GM19395 (cell line): ENCODE results near the gene MMP10.
"Not testable (repeated sequence)": the region's sequence is repeated elsewhere in the genome, so short reads cannot be mapped to it uniquely, and the experiment has no call there.

ENCODE experiments used
- ATAC-seq: cut with Tn5 transposase; IDR thresholded peaks from one replicate; pipeline ENCODE4 v1.9.1; 2021; ENCODE audit warnings: mild to moderate bottlenecking, moderate library complexity; ENCODE audit not compliant: unreplicated experiment

Gene MMP10

GRCh38 chr11:102784380-102784779, 4.0 kb upstream of the MMP10 start:
- ATAC-seq: no peak

DNA sequence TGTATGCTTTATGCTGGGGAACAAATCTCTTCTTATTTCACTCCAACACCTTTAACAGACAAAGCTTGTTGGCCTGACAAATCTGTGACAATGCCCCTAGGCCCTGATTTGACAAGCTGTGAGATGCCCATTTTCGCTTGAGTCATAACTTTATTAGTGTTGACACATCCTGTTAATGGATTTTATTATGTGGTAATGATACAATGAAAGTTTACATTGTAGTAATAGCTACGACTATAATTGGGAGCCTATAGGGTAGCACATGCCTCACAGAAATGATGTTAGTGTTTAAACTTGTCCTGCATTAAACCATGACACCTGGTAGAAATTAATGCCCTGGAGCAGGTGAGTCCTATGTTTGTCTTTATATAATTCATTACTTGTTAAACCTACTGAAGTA, 3.3 kb upstream of the MMP10 start:
- ATAC-seq: no peak

DNA sequence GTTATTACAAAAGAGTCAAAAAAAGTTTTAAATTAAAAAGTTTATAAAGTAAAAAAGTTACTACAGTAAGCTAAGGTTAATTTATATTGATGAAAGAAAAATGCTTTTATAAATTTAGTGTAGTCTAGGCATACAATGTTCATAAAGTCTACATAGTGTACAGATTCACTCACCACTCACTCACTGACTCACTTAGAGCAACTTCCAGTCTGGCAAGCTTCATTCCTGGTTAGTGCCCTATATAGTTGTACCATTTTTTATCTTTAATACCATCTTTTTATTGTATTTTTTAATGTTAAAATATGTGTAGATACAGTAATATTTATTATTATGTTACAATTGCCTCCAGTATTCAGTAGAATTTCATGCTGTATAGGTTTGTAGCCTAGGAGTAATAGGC, 2.6 kb upstream of the MMP10 start:
- ATAC-seq: no peak

DNA sequence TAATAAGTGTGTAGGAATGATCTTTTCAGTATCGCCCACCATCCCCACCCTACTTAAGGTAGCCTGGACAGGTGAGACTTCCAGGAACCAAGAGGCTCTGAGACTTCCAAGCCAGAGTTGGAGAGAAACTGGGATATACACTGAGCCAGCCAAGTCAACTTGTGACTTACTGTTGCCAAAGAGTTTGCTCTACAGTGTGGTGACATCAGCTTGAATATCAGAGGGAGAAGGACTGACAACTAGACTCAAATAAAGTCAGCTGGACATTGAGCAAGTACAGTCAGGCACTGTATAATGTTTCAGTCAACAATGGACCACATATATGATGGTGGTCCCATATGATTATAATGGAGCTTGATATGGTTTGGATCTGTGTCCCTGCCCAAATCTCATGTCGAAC, 1.2 kb upstream of the MMP10 start:
- ATAC-seq: no peak

DNA sequence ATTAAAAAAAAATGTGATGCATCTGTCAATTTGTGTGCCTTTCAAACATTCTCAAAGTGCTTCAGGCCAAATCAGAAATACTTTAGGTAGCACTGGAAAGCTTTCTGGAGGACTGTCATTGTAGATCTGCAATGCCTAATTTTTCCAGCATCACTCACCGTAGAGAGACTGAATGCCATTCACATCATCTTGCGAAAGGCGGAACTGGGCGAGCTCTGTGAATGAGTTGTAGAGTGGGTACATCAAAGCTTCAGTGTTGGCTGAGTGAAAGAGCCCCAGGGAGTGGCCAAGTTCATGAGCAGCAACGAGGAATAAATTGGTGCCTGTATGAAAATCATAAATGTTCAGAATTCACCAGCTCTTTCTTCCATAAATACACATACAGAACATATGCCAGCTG, 4.0 kb downstream of the MMP10 start:
- ATAC-seq: no peak

- no peak for ATAC-seq
Observed at GRCh38 chr11:102773386-102773785, 7.0 kb downstream of the MMP10 start.

GRCh38 chr11:102771351-102771750, 9.1 kb downstream of the MMP10 start:
- ATAC-seq: no peak

DNA sequence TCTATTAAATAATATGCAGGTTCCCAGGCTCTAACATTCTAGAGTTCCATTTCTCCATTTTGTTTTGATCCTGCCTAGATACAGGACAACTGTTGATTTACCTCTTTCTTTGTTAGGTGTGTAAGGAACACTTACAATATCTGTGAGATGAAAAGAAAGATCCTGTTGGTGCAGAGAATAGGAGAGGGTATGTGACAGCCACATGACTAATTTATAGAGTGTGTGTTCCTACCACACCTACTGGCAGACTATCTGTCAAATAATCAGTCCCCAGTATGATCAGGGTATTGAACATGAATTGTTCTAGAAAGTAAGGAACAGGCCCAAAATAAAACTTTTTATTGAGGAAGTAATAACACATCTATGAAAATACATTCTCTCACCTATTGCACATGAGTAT, 10.2 kb downstream of the MMP10 start:
- ATAC-seq: no peak

DNA sequence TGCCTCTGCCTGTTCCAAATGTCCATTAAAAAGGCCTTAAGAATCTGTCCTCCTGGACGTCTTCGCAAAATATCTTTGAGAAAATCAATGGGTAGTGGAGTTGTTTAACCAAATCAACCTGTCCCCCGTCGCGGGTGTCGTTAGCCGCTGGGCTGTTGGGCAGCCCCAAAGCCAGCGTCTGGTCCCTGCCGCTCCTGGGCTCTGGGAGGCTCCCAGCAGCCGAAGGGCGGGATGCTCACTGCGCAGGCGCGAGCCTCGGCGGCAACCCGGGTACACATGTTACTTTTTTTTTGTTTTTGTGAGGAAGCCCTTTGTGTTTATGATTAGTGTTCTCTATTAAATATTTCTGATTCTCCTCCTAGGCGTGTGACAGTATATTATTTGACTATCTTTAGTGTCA, 12.6 kb downstream of the MMP10 start:
- ATAC-seq: no peak

DNA sequence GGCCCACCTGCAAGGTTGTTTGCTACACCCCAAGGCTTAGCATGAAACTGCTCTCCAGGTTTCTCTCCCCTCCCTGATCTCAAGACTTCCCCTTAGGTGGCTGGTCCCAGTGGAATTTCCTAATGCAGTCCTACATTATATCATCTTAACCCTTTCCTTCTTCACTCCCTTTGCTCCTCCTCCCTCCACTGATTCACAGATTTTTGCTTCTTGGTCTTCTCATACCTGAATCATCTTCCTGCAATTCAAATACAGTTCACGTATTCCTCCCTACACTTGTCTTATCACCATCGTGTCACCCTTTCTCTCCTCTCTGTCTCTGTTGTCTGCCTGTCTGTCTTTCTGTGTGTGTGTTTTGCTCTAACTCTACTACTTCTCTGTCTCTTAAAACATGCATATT, 17.0 kb downstream of the MMP10 start:
- no peak for ATAC-seq

DNA sequence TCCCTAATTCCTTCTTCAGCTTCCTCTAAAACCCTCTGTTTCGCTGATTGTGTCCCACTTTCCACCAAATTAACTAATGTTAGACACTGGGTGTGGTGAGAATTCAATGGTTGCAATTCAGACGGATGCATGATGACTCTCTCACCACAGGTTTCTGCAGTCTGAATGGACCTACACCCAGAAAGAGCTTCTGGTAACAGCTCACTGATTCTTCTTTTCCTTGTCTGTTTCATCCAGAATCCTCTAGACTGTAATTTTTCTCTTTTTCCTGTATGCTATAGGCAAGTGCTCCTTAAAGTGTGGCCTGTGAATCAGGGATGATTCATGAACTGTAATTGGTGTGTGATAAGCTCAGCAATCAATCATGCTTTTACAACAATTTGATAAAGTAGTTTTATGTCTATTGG, 18.1 kb downstream of the MMP10 start:
- no peak for ATAC-seq

GRCh38 chr11:102761646-102762238, 18.7 kb downstream of the MMP10 start:
- no peak for ATAC-seq

- ATAC-seq: no peak
Observed at GRCh38 chr11:102760344-102761035, 19.9 kb downstream of the MMP10 start.

DNA sequence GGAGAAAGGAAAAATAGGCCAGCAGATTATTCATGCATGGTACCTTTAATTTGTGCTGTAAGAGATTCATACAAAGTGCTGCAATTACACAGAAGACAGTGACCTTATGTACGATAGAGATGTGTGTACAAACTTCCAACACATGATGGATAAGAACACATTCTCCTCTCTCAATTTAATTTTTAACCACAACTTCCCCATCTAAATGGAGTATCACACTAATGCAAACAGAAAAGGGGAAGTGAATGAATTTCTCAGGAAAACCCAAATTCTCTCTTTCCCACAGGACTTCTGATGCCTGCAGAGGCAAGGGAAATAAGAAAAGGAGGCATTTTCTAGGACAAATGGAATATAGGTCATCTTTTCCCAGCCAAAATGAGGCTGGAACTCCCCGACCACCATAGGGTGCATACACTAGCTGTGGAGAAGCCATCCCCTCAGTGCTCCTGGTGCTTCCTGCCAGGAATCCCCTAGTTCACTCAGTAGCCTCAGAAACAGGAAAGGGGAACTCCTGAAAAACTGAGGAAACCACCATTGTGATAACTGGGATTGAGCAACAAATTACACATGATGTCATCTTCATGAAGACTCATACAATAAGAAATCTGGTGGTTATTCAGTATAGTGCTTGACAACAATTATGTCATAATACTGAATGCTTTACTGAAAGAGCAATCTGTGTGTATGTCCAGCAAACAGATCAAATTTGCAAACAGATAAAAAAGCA, 22.4 kb downstream of the MMP10 start:
- ATAC-seq: no peak

DNA sequence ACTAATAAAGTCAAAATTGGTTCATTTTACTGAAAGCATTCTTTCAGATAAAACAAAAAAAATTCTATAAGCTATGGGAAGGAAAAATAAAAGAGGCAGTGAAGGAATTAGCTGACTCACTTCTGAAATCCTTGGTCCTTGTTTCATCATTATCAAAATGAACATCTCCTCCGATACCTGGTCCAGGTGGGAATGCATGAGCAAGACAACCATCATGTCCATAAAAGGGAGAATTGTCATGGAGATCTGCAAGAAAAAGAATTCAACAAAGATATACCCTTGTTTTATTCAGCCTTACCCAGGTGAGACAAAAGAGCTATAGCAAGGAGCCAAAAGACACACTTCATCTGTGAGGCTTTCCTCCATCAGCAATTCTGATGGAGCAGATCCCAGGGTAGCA, 27.2 kb downstream of the MMP10 start:
- no peak for ATAC-seq

- ATAC-seq: no peak
Observed at GRCh38 chr11:102751673-102752072, 28.8 kb downstream of the MMP10 start.

- ATAC-seq: no peak
Observed at GRCh38 chr11:102749101-102749722, 31.2 kb downstream of the MMP10 start.

- not testable (repeated sequence) for ATAC-seq
Observed at GRCh38 chr11:102746746-102747578, 33.5 kb downstream of the MMP10 start.

DNA sequence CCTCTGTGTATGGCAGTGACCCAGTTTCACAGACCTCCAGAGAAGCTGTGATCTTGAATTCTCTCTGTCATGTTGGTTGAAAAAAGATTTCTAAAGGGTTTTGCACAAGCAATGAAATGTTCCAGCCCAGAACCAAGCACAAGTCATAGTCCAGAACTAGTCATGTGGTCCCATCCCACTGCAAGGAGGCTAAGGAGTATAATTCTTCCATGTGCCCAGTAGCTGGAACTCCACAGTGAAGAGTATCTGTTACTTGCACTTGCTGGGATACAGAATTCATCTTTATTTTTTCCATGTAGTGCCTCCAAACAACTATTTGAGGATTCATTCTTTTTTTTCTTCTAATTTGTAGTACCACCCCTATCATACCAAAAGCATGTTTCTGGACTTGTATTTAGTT, 45.8 kb downstream of the MMP10 start:
- ATAC-seq: no peak

GRCh38 chr11:102733232-102733875, 47.1 kb downstream of the MMP10 start:
- ATAC-seq: peak; percentile 91
